Lower leg skin (tissue), 4 donors: ENCODE data around the gene HIPK2. TPM values are rescaled to one million over a fixed set of nuclear protein-coding genes. Genes with fewer than 3 reads are reported as not detected.

ENCODE experiments used
- DNase-seq, 2 donors: peaks; one replicate each; pipeline ENCODE4 v3.0.0-alpha.2; 2019; ENCODE audit warnings: low spot score in 2 of 2
- H3K4me3 ChIP-seq: fragments of 200-600 bp; sonication (generic); 2 replicates; pipeline ENCODE4 v1.5.1; 2017; ENCODE audit warnings: mild to moderate bottlenecking, low read depth; ENCODE audit not compliant: poor library complexity, severe bottlenecking
- POLR2A ChIP-seq, 2 donors: fragments of 450-650 bp; IDR thresholded peaks; one replicate each; pipeline ENCODE4 v1.6.1; 2016 to 2017; ENCODE audit warnings: antibody characterized with exemption in 2 of 2, mild to moderate bottlenecking in 1 of 2, moderate library complexity in 1 of 2
- WGBS, 2 donors: methylation state at CpG; one replicate each; pipeline ENCODE4 v1.1.5; 2018; 5-methylcytosine and 5-hydroxymethylcytosine counted together
- intact Hi-C: fragments of 100-400 bp; cut with DNase I; formaldehyde crosslinking; loops from one replicate; pipeline ENCODE4 v1.15.0; 2023; ENCODE audit warnings: low total_unique reads
- total RNA-seq, 4 donors: library from RNA; depleted of rRNA; stranded (reverse); fragments of >200 nt; gene quantifications; one replicate each; pipeline ENCODE4 v1.1.0, GENCODE V29; 2016
- TF ChIP-seq, protein P1 (sequence below), 3 donors: fragments of 450-650 bp; IDR thresholded peaks; one replicate each; pipeline ENCODE4 v1.5.1; 2016; ENCODE audit warnings: antibody characterized with exemption in 3 of 3, mild to moderate bottlenecking in 3 of 3, moderate library complexity in 2 of 3

The HIPK2 gene
- total RNA-seq, 4 donors from 2014 or later: 4.5 to 14.9 (median 10.4) TPM

DNA sequence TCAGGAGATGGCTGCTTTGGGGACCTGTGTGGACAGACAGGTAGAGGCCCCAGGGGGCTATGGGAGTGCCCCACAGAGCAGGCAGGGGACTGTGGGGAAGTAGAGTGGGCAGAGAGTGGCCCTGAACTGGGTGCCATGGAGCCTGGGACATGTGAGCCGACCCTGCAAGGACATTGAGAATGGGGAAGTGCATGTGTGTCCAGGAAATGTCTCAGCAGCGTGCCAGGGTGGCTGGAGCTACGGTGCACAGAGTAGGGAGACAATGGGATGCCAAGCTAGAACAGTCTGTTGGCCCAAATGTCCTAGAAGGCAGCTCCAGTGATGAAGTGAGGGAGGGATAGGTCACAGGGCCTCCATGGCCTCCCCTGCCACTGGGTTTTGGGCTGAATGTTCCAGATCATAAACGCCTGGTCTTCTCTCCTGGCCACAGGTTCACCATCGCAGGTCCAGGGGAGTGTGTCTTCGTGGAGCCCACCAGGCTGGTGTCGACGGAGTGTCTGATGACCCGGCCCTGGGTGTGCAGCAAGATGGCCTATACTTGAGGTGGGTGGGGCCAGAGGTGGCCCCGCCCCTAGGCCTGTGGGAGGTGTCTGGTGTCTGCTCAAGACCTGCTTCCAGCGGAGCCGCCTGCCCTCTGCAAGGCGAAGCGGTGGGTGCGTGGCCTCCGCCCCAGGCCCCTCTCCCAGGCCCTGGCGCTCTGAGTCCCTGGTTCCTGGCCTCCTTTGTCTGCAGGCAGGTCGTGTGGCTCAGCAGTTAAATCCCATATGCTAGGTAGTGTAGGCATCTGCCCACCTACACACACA is 233.8 kb downstream of the HIPK2 start:
- no peak for DNase-seq
- TF ChIP-seq, protein P1, sequence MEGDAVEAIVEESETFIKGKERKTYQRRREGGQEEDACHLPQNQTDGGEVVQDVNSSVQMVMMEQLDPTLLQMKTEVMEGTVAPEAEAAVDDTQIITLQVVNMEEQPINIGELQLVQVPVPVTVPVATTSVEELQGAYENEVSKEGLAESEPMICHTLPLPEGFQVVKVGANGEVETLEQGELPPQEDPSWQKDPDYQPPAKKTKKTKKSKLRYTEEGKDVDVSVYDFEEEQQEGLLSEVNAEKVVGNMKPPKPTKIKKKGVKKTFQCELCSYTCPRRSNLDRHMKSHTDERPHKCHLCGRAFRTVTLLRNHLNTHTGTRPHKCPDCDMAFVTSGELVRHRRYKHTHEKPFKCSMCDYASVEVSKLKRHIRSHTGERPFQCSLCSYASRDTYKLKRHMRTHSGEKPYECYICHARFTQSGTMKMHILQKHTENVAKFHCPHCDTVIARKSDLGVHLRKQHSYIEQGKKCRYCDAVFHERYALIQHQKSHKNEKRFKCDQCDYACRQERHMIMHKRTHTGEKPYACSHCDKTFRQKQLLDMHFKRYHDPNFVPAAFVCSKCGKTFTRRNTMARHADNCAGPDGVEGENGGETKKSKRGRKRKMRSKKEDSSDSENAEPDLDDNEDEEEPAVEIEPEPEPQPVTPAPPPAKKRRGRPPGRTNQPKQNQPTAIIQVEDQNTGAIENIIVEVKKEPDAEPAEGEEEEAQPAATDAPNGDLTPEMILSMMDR (IDR thresholded peaks at IDR 0.05): no peak
- TF ChIP-seq POLR2A (IDR thresholded peaks at IDR 0.05): no peak
- no peak overlapping the region for H3K4me3 ChIP-seq
- intact Hi-C loops: no loop called here
- WGBS, 2 donors: 87 to 88% methylated on average over 11 to 17 of the region's 18 CpGs

- intact Hi-C loops: no loop called here
- H3K4me3 ChIP-seq: no peak overlapping the region
- no peak for DNase-seq
- TF ChIP-seq POLR2A (IDR thresholded peaks at IDR 0.05): no peak
- TF ChIP-seq, protein P1 (IDR thresholded peaks at IDR 0.05): no peak
- WGBS, 2 donors: 88 to 94% methylated on average over 28 of the region's 28 CpGs
Observed at GRCh38 chr7:139542308-139543151, 235.3 kb downstream of the HIPK2 start.

- no peak for TF ChIP-seq POLR2A (IDR thresholded peaks at IDR 0.05)
- TF ChIP-seq, protein P1 (IDR thresholded peaks at IDR 0.05): no peak
- WGBS, 2 donors: 72 to 81% methylated on average over 16 to 21 of the region's 21 CpGs
- intact Hi-C loops: no loop called here
- H3K4me3 ChIP-seq: no peak overlapping the region
- DNase-seq: no peak
Observed at GRCh38 chr7:139541600-139542307, 236.0 kb downstream of the HIPK2 start.

DNA sequence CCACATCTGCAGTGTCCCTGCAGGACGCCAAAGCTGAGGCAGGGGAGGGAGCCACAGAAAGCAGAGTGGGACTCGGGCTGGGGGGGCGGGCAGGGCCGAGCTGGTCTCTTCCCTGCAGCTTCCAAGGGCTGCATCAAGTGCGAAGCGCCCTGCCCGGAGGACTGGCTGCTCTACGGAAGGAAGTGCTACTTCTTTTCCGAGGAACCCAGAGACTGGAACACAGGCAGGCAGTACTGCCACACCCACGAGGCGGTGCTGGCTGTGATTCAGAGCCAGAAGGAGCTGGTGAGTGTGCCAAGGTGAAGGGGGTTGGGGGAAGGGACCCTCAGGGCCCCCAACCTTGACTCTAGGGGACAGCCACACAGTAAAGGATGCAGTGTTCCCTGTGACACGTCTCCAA is 237.6 kb downstream of the HIPK2 start:
- 30 to 33% methylated on average over 11 to 12 of the region's 12 CpGs for WGBS, 2 donors
- DNase-seq: no peak
- TF ChIP-seq, protein P1 (IDR thresholded peaks at IDR 0.05): no peak
- no peak for TF ChIP-seq POLR2A (IDR thresholded peaks at IDR 0.05)

GRCh38 chr7:139538881-139539635 is 238.7 kb downstream of the HIPK2 start:
- WGBS, 2 donors: 73 to 75% methylated on average over 8 of the region's 8 CpGs

More for the DNA sequence above, 237.6 kb downstream of the HIPK2 start:
- no peak overlapping the region for H3K4me3 ChIP-seq
- intact Hi-C loops: no loop called here

More at GRCh38 chr7:139538881-139539635, 238.7 kb downstream of the HIPK2 start:
- no peak overlapping the region for H3K4me3 ChIP-seq
- intact Hi-C loops: no loop called here
- DNase-seq: no peak
- no peak for TF ChIP-seq POLR2A (IDR thresholded peaks at IDR 0.05)
- TF ChIP-seq, protein P1 (IDR thresholded peaks at IDR 0.05): no peak
